Lung microvascular endothelial cell (primary cell): ENCODE measurements around the gene CLEC14A. TPM values are rescaled to one million over a fixed set of nuclear protein-coding genes. Genes with fewer than 3 reads are reported as not detected.

ENCODE experiments used
- DNase-seq, 2 donors: peaks; one replicate each; pipeline versions ENCODE4 v3.0.0 to v3.0.0-alpha.2; 2010; ENCODE audit warnings: low read depth in 2 of 2
- total RNA-seq: library from RNA; depleted of rRNA; stranded (reverse); fragments of >200 nt; gene quantifications from 2 replicates; pipeline ENCODE4 v1.2.1, GENCODE V29; 2014

The CLEC14A gene
- total RNA-seq, 1 donor from 2014 or later, result 90.1 TPM

DNA sequence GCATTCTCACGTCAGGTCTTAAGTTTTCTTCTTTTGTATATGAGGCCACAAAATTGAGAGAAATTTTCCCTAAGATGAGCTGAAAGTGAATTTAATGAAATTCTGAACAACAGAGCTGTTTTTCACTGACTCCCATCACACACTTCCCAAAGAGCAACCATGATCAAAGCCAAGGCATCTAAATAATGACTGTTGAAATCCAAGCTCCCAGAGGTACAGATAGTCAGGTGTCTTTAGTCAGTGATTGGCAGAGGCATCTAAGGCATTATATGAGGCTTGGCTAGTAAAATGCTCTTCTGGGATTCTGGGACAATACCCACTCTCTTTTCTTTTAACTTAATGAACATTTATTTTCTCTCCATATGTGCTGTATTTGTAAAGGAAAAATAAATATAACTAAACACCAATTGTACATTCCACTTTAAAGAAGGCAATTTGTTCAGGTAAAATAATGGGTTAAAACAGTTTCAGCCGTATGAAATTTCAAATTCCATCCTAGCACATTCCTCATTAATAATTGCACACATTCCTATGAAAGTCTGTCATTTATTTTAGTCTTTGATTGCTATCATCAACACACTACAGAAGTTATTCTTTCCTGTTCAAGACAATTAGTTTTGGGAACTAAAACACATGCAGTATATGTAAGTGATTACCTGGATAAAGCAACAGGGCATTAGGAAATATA is 49.1 kb downstream of the CLEC14A start:
- DNase-seq, result no peak

DNA sequence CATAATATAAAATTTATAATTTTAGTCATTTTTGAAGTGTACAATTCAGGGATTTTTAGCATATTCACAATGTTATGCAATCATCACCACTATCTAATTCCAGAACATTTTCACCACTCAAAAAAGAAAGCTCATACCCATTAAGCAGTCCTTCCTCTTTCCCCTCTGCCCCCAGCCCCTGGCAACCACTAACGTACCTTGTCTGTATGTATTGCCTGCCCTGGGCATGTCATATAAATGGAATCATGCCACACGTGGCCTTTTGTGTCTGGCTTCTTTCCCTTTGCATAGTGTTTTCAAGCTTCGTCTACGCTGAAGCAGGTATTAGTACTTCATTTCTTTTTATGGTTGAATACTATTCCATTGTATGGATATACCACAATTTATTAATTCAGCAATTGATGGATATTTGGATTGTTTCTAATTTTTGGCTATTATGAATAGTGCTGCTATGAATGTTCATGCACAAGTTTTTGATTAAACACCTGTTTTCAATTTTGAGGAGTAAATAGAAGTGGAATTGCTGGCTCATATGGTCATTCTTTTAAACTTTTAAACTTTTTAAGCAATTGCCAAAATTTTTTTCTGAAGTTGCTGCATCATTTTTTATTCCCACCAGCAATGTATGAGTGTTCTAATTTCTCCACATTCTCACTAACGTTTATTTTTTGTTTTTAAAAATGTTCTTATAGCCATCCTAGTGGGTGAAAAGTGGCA is 49.8 kb downstream of the CLEC14A start:
- no peak for DNase-seq

DNA sequence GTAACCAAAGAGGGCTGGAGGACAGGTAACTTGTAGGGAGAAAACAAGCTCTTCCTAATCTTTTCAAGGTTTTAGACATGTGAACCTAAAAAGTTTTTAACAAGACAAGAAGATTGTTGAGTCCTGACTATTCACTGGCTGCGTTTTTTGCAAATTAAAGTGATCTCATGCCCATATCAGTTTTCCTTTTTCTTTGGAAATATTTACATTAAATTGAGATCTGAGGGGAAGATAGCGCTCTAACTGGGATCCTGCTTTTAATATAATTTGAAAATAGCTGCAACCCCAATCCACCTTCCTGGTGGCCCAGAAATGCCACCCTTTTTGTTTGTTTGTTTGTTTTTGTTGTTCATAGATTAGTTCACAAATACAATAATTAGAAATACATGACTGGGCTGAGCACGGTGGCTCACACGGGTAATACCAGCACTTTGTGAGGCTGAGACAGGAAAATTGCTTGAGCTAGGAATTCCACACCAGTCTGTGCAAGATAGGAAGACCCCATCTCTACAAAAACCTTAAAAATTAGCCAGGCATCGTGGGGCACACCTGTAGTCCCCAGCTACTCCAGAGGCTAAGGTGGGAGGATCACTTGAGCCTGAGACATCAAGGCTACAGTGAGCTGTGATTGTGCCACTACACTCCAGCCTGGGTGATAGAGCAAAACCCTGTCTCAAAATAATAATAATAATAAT is 50.6 kb downstream of the CLEC14A start:
- no peak for DNase-seq

DNA sequence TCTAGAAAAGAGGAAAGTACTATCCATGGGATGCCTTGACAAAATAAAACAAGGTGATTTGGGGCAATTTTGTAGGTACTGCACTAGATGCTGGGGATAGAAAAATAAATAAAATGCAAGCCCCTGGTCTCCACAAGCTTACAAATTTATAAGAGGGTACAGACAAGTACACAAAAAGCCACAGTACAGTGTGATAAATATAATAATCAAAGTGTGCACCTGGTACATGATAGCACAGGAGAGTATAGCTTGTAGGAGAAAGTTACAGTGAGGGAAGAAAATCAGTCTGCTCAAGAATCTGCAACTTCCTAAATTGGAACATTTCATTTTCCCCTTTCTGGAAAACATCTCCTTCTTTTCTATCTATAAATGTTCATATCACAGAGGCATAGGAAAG is 51.2 kb downstream of the CLEC14A start:
- no peak for DNase-seq

Other genes starting within 250 kb of the CLEC14A start
- under 0.01 TPM in 2 replicates for gene SSTR1, start 48.2 kb downstream of the CLEC14A start, total RNA-seq